ENCODE measurements around the gene STX7. TPM values are rescaled to one million over a fixed set of nuclear protein-coding genes. Genes with fewer than 3 reads are reported as not detected.
A peak's percentile ranks its signal among the peaks of the same experiment; 100 is the strongest.

The STX7 gene
- total RNA-seq, 1 donor from 2014 or later, result 52.0 TPM

- no peak for DNase-seq (ENCODE audit: low read depth in 2 of 2)
Measured at GRCh38 chr6:132478266-132478665, 34.6 kb downstream of the STX7 start.

GRCh38 chr6:132476688-132477087 lies 36.2 kb downstream of the STX7 start:
- no peak for DNase-seq (ENCODE audit: low read depth in 2 of 2)

DNA sequence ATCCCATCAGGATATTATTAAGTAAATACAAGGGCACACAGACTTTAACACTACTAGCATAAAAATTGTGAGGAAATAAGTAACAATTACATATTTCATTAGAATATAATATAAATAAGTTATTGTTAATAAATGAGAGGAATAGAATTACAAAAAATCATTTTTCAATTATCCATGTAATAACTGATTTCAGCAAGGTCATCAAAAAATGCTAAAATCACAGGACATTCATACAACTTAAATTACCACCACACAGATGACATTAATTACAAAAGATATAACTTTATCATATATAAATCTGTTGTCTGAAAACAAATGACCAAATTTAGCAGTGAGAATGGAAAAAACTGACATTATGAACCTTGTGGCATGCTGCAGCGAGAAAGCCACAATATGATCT lies 37.0 kb downstream of the STX7 start:
- DNase-seq (ENCODE audit: low read depth in 2 of 2), result no peak

GRCh38 chr6:132471787-132472186 lies 41.1 kb downstream of the STX7 start:
- DNase-seq (ENCODE audit: low read depth in 2 of 2), result no peak

- DNase-seq (ENCODE audit: low read depth in 2 of 2), result no peak
Measured at GRCh38 chr6:132466952-132467351, 46.0 kb downstream of the STX7 start.

- DNase-seq (ENCODE audit: low read depth in 2 of 2), result peak; percentile 47 to 56
Measured at GRCh38 chr6:132465530-132466485, 47.1 kb downstream of the STX7 start.

DNA sequence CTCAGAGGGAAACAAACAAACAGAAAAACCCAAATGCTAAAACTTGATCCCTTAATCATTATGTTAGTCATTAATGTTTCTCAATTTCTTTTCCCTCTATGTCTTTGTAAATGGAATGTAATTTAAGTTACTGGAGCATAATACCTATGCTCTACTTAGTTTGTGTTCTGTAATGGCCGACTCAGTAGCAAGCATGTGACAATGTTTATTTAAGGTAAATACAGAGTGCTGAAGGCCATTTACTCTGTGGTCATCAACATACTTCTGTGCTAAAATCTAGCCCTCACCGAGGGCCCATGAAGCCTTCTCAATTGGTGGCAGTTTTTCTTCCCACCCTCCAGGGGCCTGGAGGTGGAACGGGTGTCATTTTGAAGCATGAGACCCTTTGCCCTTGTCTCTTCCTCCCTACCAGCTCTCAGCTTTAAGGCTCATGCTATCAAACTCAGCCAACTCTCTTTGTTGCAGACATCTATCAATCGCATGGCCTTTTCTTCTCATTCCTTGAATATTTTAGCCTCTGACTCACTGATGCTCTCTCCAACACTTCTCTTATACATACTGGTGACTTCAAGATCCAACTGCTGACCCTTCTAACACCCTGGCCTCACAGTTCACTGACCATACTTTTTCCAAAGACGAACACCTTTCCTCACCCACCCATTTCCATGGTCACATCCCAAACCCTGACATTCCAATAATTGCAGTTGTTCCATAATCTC lies 48.2 kb downstream of the STX7 start:
- peak in 1 of 2 donors; percentile 29 for DNase-seq (ENCODE audit: low read depth in 2 of 2)

GRCh38 chr6:132461958-132462357 lies 51.0 kb downstream of the STX7 start:
- DNase-seq (ENCODE audit: low read depth in 2 of 2), result no peak

- DNase-seq (ENCODE audit: low read depth in 2 of 2), result no peak
Measured at GRCh38 chr6:132459605-132459952, 53.3 kb downstream of the STX7 start.

- no peak for DNase-seq (ENCODE audit: low read depth in 2 of 2)
Measured at GRCh38 chr6:132458887-132459604, 53.9 kb downstream of the STX7 start.

DNA sequence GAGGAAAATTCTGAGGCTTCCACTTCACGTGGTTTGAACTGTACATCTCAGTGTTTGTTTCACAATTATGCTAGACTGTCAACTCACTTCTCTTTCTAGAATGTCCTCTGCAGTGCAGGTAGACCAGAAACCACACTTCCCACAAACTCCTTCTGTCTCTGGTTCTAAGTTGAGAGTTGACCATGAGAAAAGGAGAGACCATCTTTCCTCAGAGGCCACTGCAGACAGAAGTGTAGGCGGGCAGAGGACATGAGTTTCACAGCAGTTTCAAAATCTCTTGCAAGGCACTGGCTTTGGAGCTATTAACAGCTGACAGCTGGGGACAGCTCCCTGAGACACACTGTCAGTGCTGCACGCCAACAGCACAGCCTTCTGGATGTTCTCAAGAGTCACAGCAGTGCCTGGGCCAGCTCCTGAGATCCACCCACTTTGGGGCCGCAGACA lies 56.2 kb downstream of the STX7 start:
- DNase-seq (ENCODE audit: low read depth in 2 of 2), result no peak

DNA sequence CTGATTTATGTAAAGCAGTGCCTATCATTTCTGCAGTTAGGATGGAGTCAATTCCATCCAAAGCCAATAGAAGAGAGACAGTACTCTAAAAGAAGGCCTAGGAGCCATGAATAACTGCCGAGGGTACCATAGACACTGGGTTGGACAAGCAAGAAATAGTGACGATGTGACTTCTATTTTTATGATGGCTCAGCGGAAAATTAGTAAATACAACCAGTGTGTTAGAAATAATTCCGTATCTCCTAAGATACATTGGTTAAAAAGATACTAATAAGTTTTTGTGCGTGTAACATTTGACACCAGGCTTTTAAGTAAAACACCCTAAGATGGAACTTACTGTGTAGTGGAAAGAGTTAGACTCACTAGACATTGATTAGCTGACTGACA lies 66.1 kb downstream of the STX7 start:
- DNase-seq (ENCODE audit: low read depth in 2 of 2), result no peak

DNA sequence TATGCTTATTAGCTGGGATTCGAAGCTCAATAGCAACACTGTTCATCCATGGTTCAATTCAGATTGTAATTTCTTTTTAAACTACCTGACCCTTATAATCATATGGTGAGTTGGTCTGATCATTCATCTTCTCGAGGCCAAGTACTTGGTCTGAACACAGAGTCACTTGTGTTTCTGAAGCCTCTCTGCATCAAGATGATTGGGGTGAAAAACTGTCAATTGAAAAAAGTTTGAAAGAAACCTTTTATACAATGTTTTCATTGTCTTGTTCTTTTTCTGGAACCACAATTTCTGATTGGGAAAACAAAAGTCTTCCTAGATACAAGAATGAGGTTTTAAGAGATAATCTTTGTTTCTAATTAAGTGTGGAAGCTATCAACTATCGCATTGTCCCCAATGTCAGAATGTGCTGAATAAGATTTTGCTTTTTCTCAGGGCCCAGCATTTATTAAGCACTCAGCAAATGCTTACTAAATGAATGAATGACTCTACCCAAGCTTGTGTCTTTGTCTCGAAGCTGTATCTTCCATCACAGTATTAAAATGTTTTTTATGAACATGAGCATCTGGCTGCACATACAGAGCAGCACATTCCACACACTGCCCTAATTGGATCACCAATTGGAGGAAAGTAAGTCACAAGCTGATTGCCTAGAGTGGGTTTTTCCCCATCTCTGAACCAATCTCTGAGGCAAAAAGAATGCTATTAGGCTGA lies 66.6 kb downstream of the STX7 start:
- no peak for DNase-seq (ENCODE audit: low read depth in 2 of 2)

- DNase-seq (ENCODE audit: low read depth in 2 of 2), result no peak
Measured at GRCh38 chr6:132445201-132445951, 67.5 kb downstream of the STX7 start.

GRCh38 chr6:132443206-132443605 lies 69.7 kb downstream of the STX7 start:
- DNase-seq (ENCODE audit: low read depth in 2 of 2), result no peak

GRCh38 chr6:132430110-132430509 lies 82.8 kb downstream of the STX7 start:
- DNase-seq (ENCODE audit: low read depth in 2 of 2), result no peak

- DNase-seq (ENCODE audit: low read depth in 2 of 2), result no peak
Measured at GRCh38 chr6:132425176-132425575, 87.7 kb downstream of the STX7 start.

DNA sequence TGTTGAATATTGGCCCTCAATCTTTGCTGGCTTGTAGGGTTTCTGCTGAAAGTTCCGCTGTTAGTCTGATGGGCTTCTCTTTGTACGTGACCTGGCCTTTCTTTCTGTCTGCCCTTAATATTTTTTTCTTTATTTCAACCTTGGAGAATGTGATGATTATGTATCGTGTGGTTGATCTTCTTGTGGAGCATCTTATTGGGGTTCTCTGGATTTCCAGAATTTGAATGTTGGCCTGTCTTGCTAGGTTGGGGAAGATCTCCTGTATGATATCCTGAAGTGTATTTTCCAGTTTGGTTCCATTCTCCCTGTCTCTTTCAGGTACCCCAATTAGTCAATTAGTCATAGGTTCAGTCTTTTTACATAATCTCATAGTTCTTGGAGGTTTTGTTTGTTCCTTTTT lies 89.1 kb downstream of the STX7 start:
- DNase-seq (ENCODE audit: low read depth in 2 of 2), result no peak

GRCh38 chr6:132418235-132418965 lies 94.5 kb downstream of the STX7 start:
- DNase-seq (ENCODE audit: low read depth in 2 of 2), result no peak

- no peak for DNase-seq (ENCODE audit: low read depth in 2 of 2)
Measured at GRCh38 chr6:132414761-132415160, 98.2 kb downstream of the STX7 start.
